ENCODE results near the gene FARS2.

FARS2 gene

DNA sequence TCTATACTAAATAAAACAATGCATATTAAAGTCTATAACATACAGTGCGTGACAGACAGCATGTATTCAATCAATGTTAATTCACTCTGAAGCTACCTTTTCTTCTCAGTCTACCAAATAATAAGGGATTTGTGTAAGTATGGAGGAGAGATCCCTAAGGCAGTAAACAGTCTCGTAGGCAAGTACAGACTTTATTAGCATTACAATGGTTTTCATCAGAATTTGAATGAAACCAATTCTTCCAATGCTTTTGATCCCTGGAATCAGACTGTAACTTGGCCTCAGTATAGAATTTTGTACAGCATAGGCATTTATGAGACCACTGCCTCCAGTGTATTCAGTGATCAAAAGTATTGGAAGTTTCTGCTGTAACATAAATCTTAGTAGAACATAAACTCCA, 20.1 kb upstream of the FARS2 start:
- no CpG with 5 or more reads among the region's 2 CpGs for WGBS (ENCODE audit: extremely low coverage, insufficient coverage, insufficient read length)
- Histone ChIP-seq H2AK5ac (ENCODE audit: low read length) (no peak overlapping the region), H3K79me2 (ENCODE audit: control insufficient read depth, insufficient read depth, low read length, poor library complexity) (no peaks in the 10 kb centered on the region), H2BK12ac (ENCODE audit: low read length) (no peak overlapping the region), H2BK5ac (ENCODE audit: low read depth, low read length, poor library complexity) (no peak overlapping the region), H3K4ac (ENCODE audit: low read depth, low read length) (no peak overlapping the region), H3K14ac (ENCODE audit: low read length) (no peak overlapping the region), H3K36me3 (ENCODE audit: control insufficient read depth in 1 of 2, insufficient read depth in 2 of 2, low read length in 2 of 2) (peaks cover 2% of the 10 kb centered on the region in 2 experiments), H4K12ac (ENCODE audit: low read depth, low read length) (no peak overlapping the region), H3K79me1 (ENCODE audit: low read length) (no peaks in the 10 kb centered on the region), H3K4me3 (ENCODE audit: low read depth, low read length) (no peak overlapping the region), H3K9ac (ENCODE audit: low read length) (no peak overlapping the region), H3K9me3 (ENCODE audit: insufficient read depth, low read depth, low read length) (no peaks in the 10 kb centered on the region), H2AFZ (ENCODE audit: insufficient read depth, low read length, poor library complexity) (no peak overlapping the region), H4K91ac (ENCODE audit: low read depth, low read length) (no peak overlapping the region), H3K23ac (ENCODE audit: low read length) (no peak overlapping the region), H3K27me3 (ENCODE audit: insufficient read depth, low read length) (no peaks in the 10 kb centered on the region), H2BK120ac (ENCODE audit: insufficient read depth, low read length, poor library complexity) (no peak overlapping the region), H4K8ac (ENCODE audit: low read depth, low read length) (no peak overlapping the region), H3K18ac (ENCODE audit: low read length) (no peak overlapping the region), H3K4me1 (ENCODE audit: control insufficient read depth in 1 of 2, insufficient read depth in 2 of 2, low read length in 2 of 2) (no peaks in the 10 kb centered on the region), H3K4me2 (ENCODE audit: low read length) (no peak overlapping the region), H3K27ac (ENCODE audit: low read depth, low read length) (no peak overlapping the region)
- no peak for DNase-seq

DNA sequence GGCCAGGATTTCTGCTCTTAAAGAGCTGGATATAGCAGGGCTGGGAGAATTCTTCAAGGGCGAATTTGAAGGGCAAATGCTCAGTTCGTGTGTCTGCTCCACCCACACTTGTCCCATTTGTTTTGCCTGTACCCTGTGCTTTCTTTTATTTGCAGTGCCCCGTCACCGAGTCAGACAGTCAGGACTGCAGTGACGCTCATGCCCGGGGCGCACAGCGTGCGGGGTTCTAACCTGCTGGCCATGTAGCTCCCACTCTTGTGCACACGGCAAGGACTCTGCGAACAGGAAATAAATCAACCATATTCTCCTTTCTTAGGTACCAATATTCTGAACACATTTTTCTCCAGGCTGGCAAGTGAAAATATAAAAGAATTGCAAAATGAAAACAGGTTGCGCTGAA, 18.2 kb upstream of the FARS2 start:
- no peaks in the 10 kb centered on the region for H3K4me1 ChIP-seq (ENCODE audit: control insufficient read depth in 1 of 2, insufficient read depth in 2 of 2, low read length in 2 of 2)

DNA sequence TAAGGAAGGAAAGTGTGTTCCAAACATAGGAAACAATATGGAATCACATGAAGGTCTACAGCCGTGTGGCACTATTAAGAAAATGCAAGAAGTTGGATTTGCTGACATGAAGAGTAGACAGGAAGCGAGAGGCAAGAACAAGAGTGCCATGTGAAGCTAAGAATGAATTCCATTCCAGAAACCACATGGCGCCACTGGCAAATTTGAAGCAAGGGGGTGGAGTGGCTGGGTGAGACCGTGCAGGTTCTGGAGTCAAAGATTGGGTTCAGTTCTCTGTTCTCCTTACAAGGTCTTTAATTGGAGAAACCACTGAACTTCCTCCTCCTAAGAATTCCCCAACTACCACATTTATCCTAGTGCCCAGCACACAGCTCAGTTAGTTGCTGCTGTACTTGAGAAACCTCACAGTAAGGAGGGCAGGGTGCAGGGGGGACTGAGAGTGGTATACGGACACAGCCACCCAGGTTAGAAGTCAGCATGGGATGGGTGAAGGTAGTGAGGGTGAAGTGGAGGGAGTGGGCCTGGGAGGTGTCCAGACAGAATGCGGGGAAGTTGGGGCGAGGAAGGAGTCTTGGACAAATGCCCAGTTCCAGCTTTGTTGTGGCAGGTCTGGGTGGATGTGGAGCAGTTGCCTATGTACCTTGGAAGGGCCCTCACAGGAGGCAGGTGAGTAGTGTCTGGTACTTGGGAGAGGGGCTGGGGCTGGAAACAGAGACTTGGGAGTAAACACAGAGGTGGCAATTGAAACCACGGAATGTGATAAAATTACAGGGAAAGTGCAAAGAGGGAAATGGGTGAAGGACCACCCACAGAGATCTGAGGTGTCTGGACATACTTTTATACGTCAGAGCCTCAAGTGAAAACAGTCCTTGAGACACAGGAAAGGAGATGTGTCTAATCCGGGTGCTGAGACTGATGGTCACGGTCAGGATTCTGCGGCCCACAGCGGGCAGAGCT, 14.9 kb upstream of the FARS2 start:
- Histone ChIP-seq H3K23ac (ENCODE audit: low read length) (no peak overlapping the region), H3K9ac (ENCODE audit: low read length) (no peak overlapping the region), H3K79me1 (ENCODE audit: low read length) (no peaks in the 10 kb centered on the region), H2AK5ac (ENCODE audit: low read length) (no peak overlapping the region), H4K12ac (ENCODE audit: low read depth, low read length) (no peak overlapping the region), H4K91ac (ENCODE audit: low read depth, low read length) (no peak overlapping the region), H3K9me3 (ENCODE audit: insufficient read depth, low read depth, low read length) (no peaks in the 10 kb centered on the region), H3K18ac (ENCODE audit: low read length) (no peak overlapping the region), H3K4ac (ENCODE audit: low read depth, low read length) (no peak overlapping the region), H3K27ac (ENCODE audit: low read depth, low read length) (no peak overlapping the region), H2BK120ac (ENCODE audit: insufficient read depth, low read length, poor library complexity) (no peak overlapping the region), H3K36me3 (ENCODE audit: control insufficient read depth in 1 of 2, insufficient read depth in 2 of 2, low read length in 2 of 2) (peaks cover 2 to 4% of the 10 kb centered on the region in 2 experiments), H3K14ac (ENCODE audit: low read length) (no peak overlapping the region), H3K4me3 (ENCODE audit: low read depth, low read length) (no peak overlapping the region), H3K4me2 (ENCODE audit: low read length) (no peak overlapping the region), H3K79me2 (ENCODE audit: control insufficient read depth, insufficient read depth, low read length, poor library complexity) (no peaks in the 10 kb centered on the region), H2BK5ac (ENCODE audit: low read depth, low read length, poor library complexity) (no peak overlapping the region), H4K8ac (ENCODE audit: low read depth, low read length) (no peak overlapping the region), H2BK12ac (ENCODE audit: low read length) (no peak overlapping the region), H3K27me3 (ENCODE audit: insufficient read depth, low read length) (no peaks in the 10 kb centered on the region), H3K4me1 (ENCODE audit: control insufficient read depth in 1 of 2, insufficient read depth in 2 of 2, low read length in 2 of 2) (no peaks in the 10 kb centered on the region), H2AFZ (ENCODE audit: insufficient read depth, low read length, poor library complexity) (no peak overlapping the region)
- WGBS (ENCODE audit: extremely low coverage, insufficient coverage, insufficient read length): no CpG with 5 or more reads among the region's 13 CpGs
- no peak for DNase-seq

More for the DNA sequence above, 18.2 kb upstream of the FARS2 start:
- Histone ChIP-seq H3K4me3 (ENCODE audit: low read depth, low read length) (no peak overlapping the region), H3K27ac (ENCODE audit: low read depth, low read length) (no peak overlapping the region), H3K79me2 (ENCODE audit: control insufficient read depth, insufficient read depth, low read length, poor library complexity) (no peaks in the 10 kb centered on the region), H4K12ac (ENCODE audit: low read depth, low read length) (no peak overlapping the region), H3K4me2 (ENCODE audit: low read length) (no peak overlapping the region), H4K91ac (ENCODE audit: low read depth, low read length) (no peak overlapping the region), H3K36me3 (ENCODE audit: control insufficient read depth in 1 of 2, insufficient read depth in 2 of 2, low read length in 2 of 2) (peaks cover 2% of the 10 kb centered on the region in 2 experiments), H3K9ac (ENCODE audit: low read length) (no peak overlapping the region), H3K18ac (ENCODE audit: low read length) (no peak overlapping the region), H2BK5ac (ENCODE audit: low read depth, low read length, poor library complexity) (no peak overlapping the region), H4K8ac (ENCODE audit: low read depth, low read length) (no peak overlapping the region), H3K4ac (ENCODE audit: low read depth, low read length) (no peak overlapping the region), H3K27me3 (ENCODE audit: insufficient read depth, low read length) (no peaks in the 10 kb centered on the region), H3K14ac (ENCODE audit: low read length) (no peak overlapping the region), H2AK5ac (ENCODE audit: low read length) (no peak overlapping the region), H2BK12ac (ENCODE audit: low read length) (no peak overlapping the region), H3K23ac (ENCODE audit: low read length) (no peak overlapping the region), H2BK120ac (ENCODE audit: insufficient read depth, low read length, poor library complexity) (no peak overlapping the region), H3K9me3 (ENCODE audit: insufficient read depth, low read depth, low read length) (no peaks in the 10 kb centered on the region), H3K79me1 (ENCODE audit: low read length) (no peaks in the 10 kb centered on the region), H2AFZ (ENCODE audit: insufficient read depth, low read length, poor library complexity) (no peak overlapping the region)
- DNase-seq: no peak
- WGBS (ENCODE audit: extremely low coverage, insufficient coverage, insufficient read length): no CpG with 5 or more reads among the region's 12 CpGs

DNA sequence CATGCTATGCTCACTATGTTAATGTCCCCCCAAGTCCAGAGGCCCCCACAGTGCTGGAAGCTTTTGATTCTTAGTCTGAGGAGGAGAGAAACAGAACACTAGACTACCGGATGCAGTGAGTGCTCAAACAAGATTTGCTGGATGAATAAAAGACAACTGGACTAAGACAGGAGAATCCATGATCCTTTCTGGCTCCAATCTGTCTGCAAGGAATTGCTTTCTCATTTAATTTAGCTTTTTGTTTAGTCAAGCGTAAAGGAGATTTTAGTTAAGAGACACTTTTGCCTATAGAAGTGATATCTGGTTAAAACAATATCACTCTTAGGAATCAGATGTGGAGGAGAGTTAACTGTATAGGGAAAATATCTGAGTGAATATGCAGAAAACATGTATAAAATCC, 14.1 kb upstream of the FARS2 start:
- Histone ChIP-seq H4K12ac (ENCODE audit: low read depth, low read length) (no peak overlapping the region), H3K9ac (ENCODE audit: low read length) (no peak overlapping the region), H3K27me3 (ENCODE audit: insufficient read depth, low read length) (no peaks in the 10 kb centered on the region), H2BK12ac (ENCODE audit: low read length) (no peak overlapping the region), H3K79me2 (ENCODE audit: control insufficient read depth, insufficient read depth, low read length, poor library complexity) (no peaks in the 10 kb centered on the region), H3K14ac (ENCODE audit: low read length) (no peak overlapping the region), H3K4me1 (ENCODE audit: control insufficient read depth in 1 of 2, insufficient read depth in 2 of 2, low read length in 2 of 2) (no peaks in the 10 kb centered on the region), H2AK5ac (ENCODE audit: low read length) (no peak overlapping the region), H3K9me3 (ENCODE audit: insufficient read depth, low read depth, low read length) (no peaks in the 10 kb centered on the region), H3K4me3 (ENCODE audit: low read depth, low read length) (no peak overlapping the region), H3K36me3 (ENCODE audit: control insufficient read depth in 1 of 2, insufficient read depth in 2 of 2, low read length in 2 of 2) (peaks cover 2 to 5% of the 10 kb centered on the region in 2 experiments), H3K27ac (ENCODE audit: low read depth, low read length) (no peak overlapping the region), H3K18ac (ENCODE audit: low read length) (no peak overlapping the region), H3K4me2 (ENCODE audit: low read length) (no peak overlapping the region), H3K79me1 (ENCODE audit: low read length) (no peaks in the 10 kb centered on the region), H4K8ac (ENCODE audit: low read depth, low read length) (no peak overlapping the region), H2BK120ac (ENCODE audit: insufficient read depth, low read length, poor library complexity) (no peak overlapping the region), H3K4ac (ENCODE audit: low read depth, low read length) (no peak overlapping the region), H2BK5ac (ENCODE audit: low read depth, low read length, poor library complexity) (no peak overlapping the region), H3K23ac (ENCODE audit: low read length) (no peak overlapping the region), H2AFZ (ENCODE audit: insufficient read depth, low read length, poor library complexity) (no peak overlapping the region), H4K91ac (ENCODE audit: low read depth, low read length) (no peak overlapping the region)
- WGBS (ENCODE audit: extremely low coverage, insufficient coverage, insufficient read length): no CpG with 5 or more reads among the region's 2 CpGs
- DNase-seq: no peak
